Peyer's patch (tissue), 4 donors: ENCODE measurements around the gene ATXN2. TPM values are rescaled to one million over a fixed set of nuclear protein-coding genes. Genes with fewer than 3 reads are reported as not detected.

Experiments
- DNase-seq, 3 donors: peaks; one replicate each; pipeline ENCODE4 v3.0.0-alpha.2; 2017 to 2019
- H3K27ac ChIP-seq, 4 donors: fragments of 200-600 bp; sonication (generic); one replicate each; pipeline ENCODE4 v1.5.1; 2016 to 2019
- H3K27me3 ChIP-seq, 2 donors: fragments of 200-600 bp; sonication (generic); one replicate each; pipeline ENCODE4 v1.5.1; 2019
- H3K36me3 ChIP-seq, 3 donors: fragments of 200-600 bp; sonication (generic); one replicate each; pipeline ENCODE4 v1.5.1; 2016 to 2019
- H3K4me1 ChIP-seq, 4 donors: fragments of 200-600 bp; sonication (generic); one replicate each; pipeline ENCODE4 v1.5.1; 2016 to 2019
- H3K4me3 ChIP-seq, 4 donors: fragments of 200-600 bp; sonication (generic); 1 replicate in 3 of 4; 2 replicates in 1 of 4; pipeline ENCODE4 v1.5.1; 2016 to 2019; ENCODE audit warnings: mild to moderate bottlenecking in 1 of 4
- H3K9me3 ChIP-seq, 4 donors: fragments of 200-600 bp; sonication (generic); one replicate each; pipeline ENCODE4 v1.5.1; 2016 to 2019; ENCODE audit warnings: mild to moderate bottlenecking in 1 of 4
- POLR2A ChIP-seq, 2 donors: fragments of 450-650 bp; IDR thresholded peaks; one replicate each; pipeline ENCODE4 v1.5.1; 2017; ENCODE audit warnings: antibody characterized with exemption in 2 of 2, mild to moderate bottlenecking in 2 of 2, moderate library complexity in 2 of 2
- total RNA-seq, 4 donors: library from RNA; depleted of rRNA; stranded (reverse); fragments of >200 nt; gene quantifications; one replicate each; pipeline ENCODE4 v1.1.0, GENCODE V29; 2016
- TF ChIP-seq, protein P1 (sequence below), 6 experiments: fragments of 450-650 bp in 4 of 6; fragments of 200-600 bp in 2 of 6; sonication (generic) in 1 of 6; IDR thresholded peaks; one replicate each; pipeline ENCODE4 v1.5.1; 2017 to 2019; ENCODE audit warnings: antibody characterized with exemption in 6 of 6, mild to moderate bottlenecking in 3 of 6, moderate library complexity in 1 of 6

Gene ATXN2
- total RNA-seq, 4 donors from 2014 or later = 35.9 to 111 (median 90.8) TPM

DNA sequence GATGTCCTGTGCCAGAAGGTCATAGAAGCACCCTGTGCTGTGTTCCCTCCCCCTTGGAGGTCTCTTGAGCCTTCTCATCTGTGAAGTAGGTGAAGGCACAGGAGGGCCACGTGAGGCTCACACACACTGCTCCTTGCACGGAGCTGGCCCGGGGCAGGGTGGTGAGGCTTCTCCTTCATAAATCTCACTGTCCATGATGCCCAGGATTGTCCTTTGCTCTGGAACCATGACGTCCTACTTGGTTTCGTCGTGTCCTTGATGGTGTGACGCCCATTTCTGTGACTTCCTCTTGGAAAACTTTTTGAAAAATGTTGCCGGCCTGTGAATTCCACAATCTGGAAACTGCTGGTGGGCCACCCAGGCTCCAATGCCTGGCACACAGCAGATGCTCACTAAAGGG lies 159.0 kb downstream of the ATXN2 start:
- no peak overlapping the region for H3K4me3 ChIP-seq
- H3K36me3 ChIP-seq = no peaks in the 10 kb centered on the region
- TF ChIP-seq, protein P1, sequence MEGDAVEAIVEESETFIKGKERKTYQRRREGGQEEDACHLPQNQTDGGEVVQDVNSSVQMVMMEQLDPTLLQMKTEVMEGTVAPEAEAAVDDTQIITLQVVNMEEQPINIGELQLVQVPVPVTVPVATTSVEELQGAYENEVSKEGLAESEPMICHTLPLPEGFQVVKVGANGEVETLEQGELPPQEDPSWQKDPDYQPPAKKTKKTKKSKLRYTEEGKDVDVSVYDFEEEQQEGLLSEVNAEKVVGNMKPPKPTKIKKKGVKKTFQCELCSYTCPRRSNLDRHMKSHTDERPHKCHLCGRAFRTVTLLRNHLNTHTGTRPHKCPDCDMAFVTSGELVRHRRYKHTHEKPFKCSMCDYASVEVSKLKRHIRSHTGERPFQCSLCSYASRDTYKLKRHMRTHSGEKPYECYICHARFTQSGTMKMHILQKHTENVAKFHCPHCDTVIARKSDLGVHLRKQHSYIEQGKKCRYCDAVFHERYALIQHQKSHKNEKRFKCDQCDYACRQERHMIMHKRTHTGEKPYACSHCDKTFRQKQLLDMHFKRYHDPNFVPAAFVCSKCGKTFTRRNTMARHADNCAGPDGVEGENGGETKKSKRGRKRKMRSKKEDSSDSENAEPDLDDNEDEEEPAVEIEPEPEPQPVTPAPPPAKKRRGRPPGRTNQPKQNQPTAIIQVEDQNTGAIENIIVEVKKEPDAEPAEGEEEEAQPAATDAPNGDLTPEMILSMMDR (IDR thresholded peaks at IDR 0.05) = no peak
- no peak for TF ChIP-seq POLR2A (IDR thresholded peaks at IDR 0.05)
- H3K27ac ChIP-seq = peak overlapping the region in 3 of 4 donors; percentile 20 to 85 (median 33)
- peaks cover 0 to 77% (median 44%) of the 10 kb centered on the region in 4 donors for H3K4me1 ChIP-seq
- no peaks in the 10 kb centered on the region for H3K27me3 ChIP-seq
- no peaks in the 10 kb centered on the region for H3K9me3 ChIP-seq
- peak in 1 of 3 donors; percentile 45 for DNase-seq

DNA sequence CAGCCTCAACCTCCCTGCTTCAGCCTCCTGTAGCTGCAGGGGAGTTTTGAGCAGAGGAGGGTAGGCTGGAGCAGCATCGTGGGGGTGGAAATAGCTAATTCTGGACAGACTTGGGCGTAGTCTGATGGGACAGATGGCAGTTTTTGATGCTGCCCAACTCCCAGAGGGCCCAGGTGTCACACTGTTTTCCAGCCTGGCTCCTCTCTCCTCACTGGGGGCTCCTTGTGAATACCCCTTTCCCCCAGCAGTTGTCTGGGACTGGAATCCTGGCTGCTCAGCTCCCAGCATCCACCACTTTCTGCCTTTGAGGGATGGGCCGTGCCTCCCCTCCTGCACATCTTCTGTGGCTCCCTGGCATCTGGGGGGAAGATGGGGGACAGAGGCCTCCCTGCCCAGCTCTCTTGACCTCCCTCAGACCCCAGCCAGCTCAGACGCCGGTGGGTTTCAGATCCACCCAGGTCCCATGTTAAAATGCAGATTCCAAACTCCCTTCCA lies 159.4 kb downstream of the ATXN2 start:
- TF ChIP-seq, protein P1 (IDR thresholded peaks at IDR 0.05) = no peak
- no peak for TF ChIP-seq POLR2A (IDR thresholded peaks at IDR 0.05)
- H3K4me3 ChIP-seq = no peak overlapping the region
- H3K4me1 ChIP-seq = peaks cover 4 to 77% (median 44%) of the 10 kb centered on the region in 4 donors
- DNase-seq = peak in 1 of 3 donors; percentile 42
- H3K27me3 ChIP-seq = no peaks in the 10 kb centered on the region
- peak overlapping the region in 3 of 4 donors; percentile 20 to 85 (median 81) for H3K27ac ChIP-seq
- H3K36me3 ChIP-seq = no peaks in the 10 kb centered on the region
- no peaks in the 10 kb centered on the region for H3K9me3 ChIP-seq

DNA sequence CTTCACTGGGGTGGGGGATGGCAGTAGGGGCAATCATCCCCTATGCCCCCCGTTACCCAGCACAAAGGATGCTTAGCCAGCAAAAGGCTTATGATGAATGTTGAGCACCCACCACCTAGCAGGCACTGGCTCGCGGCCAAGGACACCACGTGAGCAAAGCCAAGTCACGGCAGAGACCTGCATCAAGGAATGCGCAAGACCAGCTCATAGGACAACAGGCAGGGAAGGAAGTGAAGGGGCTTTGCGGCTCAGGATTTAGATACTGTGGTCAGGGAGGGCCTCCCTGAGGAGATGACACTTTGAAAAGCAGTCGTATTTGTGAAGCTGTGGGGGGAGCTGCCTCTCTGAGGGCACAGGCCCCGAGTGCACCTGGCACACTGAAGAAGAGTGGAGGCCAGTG lies 160.6 kb downstream of the ATXN2 start:
- Histone ChIP-seq H3K4me3 (no peak overlapping the region), H3K4me1 (peaks cover 4 to 71% (median 40%) of the 10 kb centered on the region in 4 donors), H3K9me3 (no peaks in the 10 kb centered on the region), H3K27ac (peak overlapping the region; percentile 53 to 85 (median 68)), H3K27me3 (no peaks in the 10 kb centered on the region), H3K36me3 (no peaks in the 10 kb centered on the region)
- peak in 2 of 3 donors; percentile 76 to 81 for DNase-seq
- TF ChIP-seq, protein P1 (IDR thresholded peaks at IDR 0.05) = no peak
- TF ChIP-seq POLR2A (IDR thresholded peaks at IDR 0.05) = no peak

DNA sequence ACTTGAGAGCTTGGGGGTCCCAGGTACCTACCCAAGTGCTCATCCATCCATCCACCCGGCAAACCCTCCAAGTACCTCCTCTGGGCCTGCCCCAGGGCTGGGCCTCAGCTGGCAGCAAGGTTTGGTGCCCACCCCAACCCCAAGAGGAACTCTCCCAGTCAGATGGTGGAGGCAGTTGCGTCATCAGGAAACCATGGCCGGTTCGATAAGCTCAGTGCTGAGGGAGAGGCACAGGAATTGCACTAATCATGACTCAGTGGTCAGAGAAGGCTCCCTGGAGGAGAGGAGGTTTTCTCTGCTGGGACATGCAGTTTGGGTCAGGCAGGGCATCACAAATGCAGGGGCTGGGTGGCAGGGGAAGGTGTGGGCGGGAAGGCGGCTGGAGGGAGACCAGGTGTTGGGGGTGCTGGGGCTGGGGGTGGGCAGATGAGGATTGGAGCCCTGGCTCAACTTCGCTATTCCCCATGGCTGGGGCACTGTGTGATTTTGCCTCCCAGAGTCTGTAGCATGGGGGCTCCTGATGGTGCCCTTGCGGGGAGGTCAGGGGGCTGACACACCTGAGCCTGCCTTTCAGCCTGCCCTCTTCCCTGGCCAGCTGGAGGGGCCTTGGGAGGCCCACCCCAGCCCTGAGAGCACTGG lies 161.2 kb downstream of the ATXN2 start:
- DNase-seq = peak in 2 of 3 donors; percentile 43 to 70
- TF ChIP-seq, protein P1 (IDR thresholded peaks at IDR 0.05) = no peak
- TF ChIP-seq POLR2A (IDR thresholded peaks at IDR 0.05) = no peak
- peak overlapping the region; percentile 53 to 85 (median 68) for H3K27ac ChIP-seq

DNA sequence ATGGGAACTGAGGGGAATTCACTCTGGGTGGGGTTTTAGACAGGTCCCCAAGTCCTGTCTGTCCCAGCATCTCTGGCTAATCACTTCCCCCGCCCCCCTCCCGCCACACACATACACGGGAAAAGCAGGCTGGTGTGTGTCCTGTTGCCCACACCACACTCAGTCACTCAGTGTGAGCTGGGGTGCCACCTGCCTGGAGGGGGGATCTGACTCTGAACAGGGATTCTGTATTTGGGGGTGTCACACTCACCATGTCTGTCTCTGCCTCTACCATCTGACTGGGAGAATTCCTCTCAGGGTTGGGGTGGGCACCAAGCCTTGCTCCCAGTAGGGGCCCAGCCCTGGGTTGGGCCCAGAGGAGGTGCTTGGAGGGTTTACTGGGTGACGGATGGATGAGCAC lies 162.3 kb downstream of the ATXN2 start:
- no peak for DNase-seq
- H3K4me3 ChIP-seq = no peak overlapping the region
- H3K27me3 ChIP-seq = no peaks in the 10 kb centered on the region
- TF ChIP-seq, protein P1 (IDR thresholded peaks at IDR 0.05) = no peak
- TF ChIP-seq POLR2A (IDR thresholded peaks at IDR 0.05) = no peak
- no peaks in the 10 kb centered on the region for H3K9me3 ChIP-seq
- H3K4me1 ChIP-seq = peaks cover 4 to 72% (median 40%) of the 10 kb centered on the region in 4 donors
- H3K36me3 ChIP-seq = no peaks in the 10 kb centered on the region
- peak overlapping the region in 3 of 4 donors; percentile 54 to 85 (median 81) for H3K27ac ChIP-seq

More for the DNA sequence above, 161.2 kb downstream of the ATXN2 start:
- no peaks in the 10 kb centered on the region for H3K27me3 ChIP-seq
- H3K4me1 ChIP-seq = peaks cover 4 to 73% (median 38%) of the 10 kb centered on the region in 4 donors
- no peaks in the 10 kb centered on the region for H3K9me3 ChIP-seq
- H3K4me3 ChIP-seq = no peak overlapping the region
- H3K36me3 ChIP-seq = no peaks in the 10 kb centered on the region
